Ovary (tissue), 9 donors: ENCODE results near the gene RBBP7. TPM values are rescaled to one million over a fixed set of nuclear protein-coding genes. Genes with fewer than 3 reads are reported as not detected.

Source experiments
- DNase-seq, 5 donors: peaks; one replicate each; pipeline ENCODE4 v3.0.0-alpha.2; 2019 to 2020
- H3K27ac ChIP-seq, 2 donors: fragments of 200-600 bp; one replicate each; pipeline versions ENCODE4 v1.5.1 to v1.8.0; 2019 to 2022
- H3K27me3 ChIP-seq: fragments of 200-600 bp; one replicate; pipeline ENCODE4 v1.8.0; 2022
- H3K36me3 ChIP-seq: fragments of 200-600 bp; sonication (generic); one replicate; pipeline ENCODE4 v1.5.1; 2019
- H3K4me1 ChIP-seq: one replicate; pipeline ENCODE4 v1.8.1; 2013; ENCODE audit warnings: mild to moderate bottlenecking, moderate library complexity; ENCODE audit not compliant: insufficient read depth
- H3K4me3 ChIP-seq: fragments of 200-600 bp; sonication (generic); one replicate; pipeline ENCODE4 v1.5.1; 2017
- H3K9me3 ChIP-seq, 2 donors: fragments of 200-600 bp in 1 of 2; sonication (generic) in 1 of 2; one replicate each; pipeline versions ENCODE4 v1.5.1 to v1.8.1; 2013 to 2019; ENCODE audit warnings: mild to moderate bottlenecking in 1 of 2, moderate library complexity in 1 of 2
- EP300 ChIP-seq: sonication (generic); formaldehyde crosslinking; IDR thresholded peaks from one replicate; pipeline ENCODE4 v1.6.1; 2017; ENCODE audit warnings: antibody characterized with exemption
- POLR2A ChIP-seq: fragments of 450-650 bp; IDR thresholded peaks from one replicate; pipeline ENCODE4 v1.6.1; 2017; ENCODE audit warnings: antibody characterized with exemption, mild to moderate bottlenecking, moderate library complexity
- WGBS, 3 donors: extraction: QIAGEN DNeasy Blood & Tissue Kit in 1 of 3; methylation state at CpG; one replicate each; pipeline versions ENCODE4 v1.1.5 to v1.1.7; 2013 to 2017; 5-methylcytosine and 5-hydroxymethylcytosine counted together
- intact Hi-C, 4 donors: fragments of 100-400 bp; cut with DNase I; formaldehyde crosslinking; loops; one replicate each; pipeline versions ENCODE4 v1.11.0 to v1.15.1; 2022 to 2023
- polyA plus RNA-seq, 2 donors: library from polyadenylated mRNA; stranded (reverse); fragments of 200-250 nt in 1 of 2; fragments of 350-450 nt in 1 of 2; fragmentation: Illumina TruSeq in 1 of 2; extraction: RNeasy Lipid Tissue Mini Kit (QIAGEN cat#74804) in 1 of 2; gene quantifications; one replicate each; pipeline ENCODE4 v1.2.3, GENCODE V29; 2013 to 2014
- total RNA-seq, 7 donors: library from RNA; depleted of rRNA in 2 of 7; stranded (reverse); fragments of >200 nt in 2 of 7; fragmentation: NEBNext Ultra II Directional in 3 of 7; extraction: Animal tissue kit (Norgen Biotek cat#: 25700) in 3 of 7; gene quantifications; one replicate each; pipeline versions ENCODE4 v1.1.0 to v1.2.4, GENCODE V29; 2016 to 2023
- TF ChIP-seq, protein P1 (sequence below), 3 donors: fragments of 450-650 bp in 2 of 3; fragments of 200-600 bp in 1 of 3; IDR thresholded peaks; one replicate each; pipeline versions ENCODE4 v1.5.1 to v1.8.0; 2016 to 2022; ENCODE audit warnings: antibody characterized with exemption in 3 of 3, mild to moderate bottlenecking in 1 of 3
- donor health status: DM: no; HTN: no; CAD: no; lungs with moderate emphysema.
- donor health status: DM: no; HTN: no; CAD: no.
- donor health status: Bipolar disorder and iron deficiency.
- donor health status: DM: yes; HTN: yes; CAD: no.
- donor health status: DM: no; HTN: no; CAD: no.
- donor health status: DM: yes; HTN: yes; CAD: no.

The RBBP7 gene
- total and polyA plus RNA-seq, 9 donors, result 101 to 258 (median 188) TPM

DNA sequence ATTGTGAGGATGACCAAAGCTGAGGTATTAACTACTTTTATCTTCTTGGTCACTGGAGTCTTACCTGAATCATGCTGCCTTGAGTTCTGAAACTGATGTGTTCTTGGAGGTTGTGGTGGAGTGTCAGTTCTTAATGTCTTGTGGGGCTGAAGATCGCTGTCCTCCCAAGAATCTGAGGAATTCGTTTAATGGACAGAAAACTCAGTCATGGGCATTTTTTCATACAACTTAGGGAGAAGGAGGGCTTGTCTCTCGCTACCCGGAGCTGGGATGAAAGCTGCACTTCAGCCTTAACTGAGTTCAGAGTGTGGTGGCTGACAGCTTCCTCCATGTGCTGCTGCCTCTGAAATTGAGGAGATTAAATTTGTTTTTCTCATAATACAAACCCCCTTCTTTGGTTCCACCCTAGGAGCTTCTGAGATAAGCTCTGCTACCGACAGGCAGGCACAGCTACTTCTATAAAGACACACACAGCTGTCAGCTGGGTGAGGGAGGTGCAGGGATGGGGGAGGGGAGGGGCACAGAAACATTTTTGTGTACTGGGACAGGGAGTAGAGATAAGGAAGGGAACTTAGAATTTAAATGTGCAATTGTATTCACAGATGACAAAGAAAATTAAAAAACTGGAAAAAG lies 30.8 kb downstream of the RBBP7 start:
- Histone ChIP-seq H3K27me3 (no peaks in the 10 kb centered on the region), H3K9me3 (no peaks in the 10 kb centered on the region), H3K4me3 (no peak overlapping the region), H3K4me1 (peaks cover 4% of the 10 kb centered on the region), H3K36me3 (no peaks in the 10 kb centered on the region), H3K27ac (no peak overlapping the region)
- DNase-seq, result no peak
- 62 to 71% (median 63%) methylated on average over 5 of the region's 5 CpGs for WGBS, 3 donors
- intact Hi-C loops, result no loop called here
- TF ChIP-seq POLR2A (no peak), EP300 (no peak)
- TF ChIP-seq, protein P1, sequence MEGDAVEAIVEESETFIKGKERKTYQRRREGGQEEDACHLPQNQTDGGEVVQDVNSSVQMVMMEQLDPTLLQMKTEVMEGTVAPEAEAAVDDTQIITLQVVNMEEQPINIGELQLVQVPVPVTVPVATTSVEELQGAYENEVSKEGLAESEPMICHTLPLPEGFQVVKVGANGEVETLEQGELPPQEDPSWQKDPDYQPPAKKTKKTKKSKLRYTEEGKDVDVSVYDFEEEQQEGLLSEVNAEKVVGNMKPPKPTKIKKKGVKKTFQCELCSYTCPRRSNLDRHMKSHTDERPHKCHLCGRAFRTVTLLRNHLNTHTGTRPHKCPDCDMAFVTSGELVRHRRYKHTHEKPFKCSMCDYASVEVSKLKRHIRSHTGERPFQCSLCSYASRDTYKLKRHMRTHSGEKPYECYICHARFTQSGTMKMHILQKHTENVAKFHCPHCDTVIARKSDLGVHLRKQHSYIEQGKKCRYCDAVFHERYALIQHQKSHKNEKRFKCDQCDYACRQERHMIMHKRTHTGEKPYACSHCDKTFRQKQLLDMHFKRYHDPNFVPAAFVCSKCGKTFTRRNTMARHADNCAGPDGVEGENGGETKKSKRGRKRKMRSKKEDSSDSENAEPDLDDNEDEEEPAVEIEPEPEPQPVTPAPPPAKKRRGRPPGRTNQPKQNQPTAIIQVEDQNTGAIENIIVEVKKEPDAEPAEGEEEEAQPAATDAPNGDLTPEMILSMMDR (IDR thresholded peaks at IDR 0.05), result no peak

DNA sequence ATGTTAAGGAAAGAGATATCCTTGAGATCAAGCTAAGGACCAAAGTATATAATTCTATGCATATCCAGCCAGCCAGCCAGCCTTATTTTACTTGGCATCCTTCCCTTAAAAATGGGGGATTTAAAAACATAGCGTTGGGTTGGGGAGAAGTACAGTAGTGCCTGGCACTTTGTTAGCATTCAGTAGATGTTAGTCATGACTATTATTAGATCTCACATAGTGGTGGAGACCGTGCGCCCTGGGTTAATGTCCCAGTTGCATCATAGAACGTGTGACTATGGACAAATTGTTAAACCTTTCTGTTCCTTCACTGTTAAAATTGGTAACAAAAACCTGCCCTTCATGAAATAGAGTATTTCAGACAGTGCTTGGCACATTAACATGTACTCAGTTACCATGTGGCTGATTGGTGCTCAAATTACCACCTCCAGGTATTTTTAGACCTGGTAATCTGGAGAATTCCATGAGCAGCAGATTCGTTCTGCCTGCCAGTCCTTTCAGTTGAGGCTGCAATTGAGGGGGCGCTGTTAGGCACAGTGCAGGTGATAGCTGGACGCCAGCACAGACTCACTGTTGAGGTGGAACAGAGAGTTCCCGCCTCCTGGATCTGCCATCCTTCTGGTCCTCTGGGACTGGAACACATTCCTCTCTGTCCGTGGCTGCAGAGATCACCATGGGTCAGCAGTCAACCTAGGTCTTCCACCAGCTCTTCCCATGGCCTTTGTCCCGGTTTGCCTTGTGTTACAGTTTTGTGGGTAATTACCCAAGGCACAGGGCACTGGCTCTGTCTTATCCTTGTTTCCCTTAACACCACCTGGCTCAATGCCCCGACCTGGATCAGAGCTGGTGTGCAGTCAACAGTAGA lies 31.7 kb downstream of the RBBP7 start:
- intact Hi-C loops, result no loop called here

DNA sequence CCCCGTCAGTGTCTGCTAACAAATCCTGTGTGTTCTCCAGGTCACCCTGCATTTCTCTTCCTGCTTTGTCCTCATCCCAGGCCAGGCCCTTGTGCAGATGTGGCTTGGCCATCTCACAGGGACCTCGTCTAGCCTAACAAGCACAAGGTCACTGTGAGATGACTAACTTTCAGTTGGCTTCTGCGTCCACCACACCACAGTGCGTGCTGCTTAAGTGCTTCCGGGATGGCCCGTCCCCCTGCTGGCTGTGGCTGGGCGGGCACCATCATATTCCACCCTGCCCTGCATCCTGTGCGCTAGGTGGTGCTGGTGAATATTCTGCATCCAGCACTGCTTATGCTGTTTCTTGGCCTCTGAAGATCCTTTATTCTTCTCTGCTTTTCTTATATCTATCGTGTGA lies 33.8 kb downstream of the RBBP7 start:
- no peak for DNase-seq
- no peaks in the 10 kb centered on the region for H3K27me3 ChIP-seq
- intact Hi-C loops, result no loop called here

More for the DNA sequence above, 31.7 kb downstream of the RBBP7 start:
- no peaks in the 10 kb centered on the region for H3K36me3 ChIP-seq
- WGBS, 3 donors, result 56 to 68% (median 58%) methylated on average over 11 of the region's 11 CpGs
- H3K4me3 ChIP-seq, result no peak overlapping the region
- peaks cover 4% of the 10 kb centered on the region for H3K4me1 ChIP-seq
- TF ChIP-seq, protein P1 (IDR thresholded peaks at IDR 0.05), result no peak
- no peak for TF ChIP-seq EP300
- TF ChIP-seq POLR2A, result no peak
- no peaks in the 10 kb centered on the region for H3K27me3 ChIP-seq
- no peak overlapping the region for H3K27ac ChIP-seq
- DNase-seq, result peak in 1 of 5 donors; percentile 23
- H3K9me3 ChIP-seq, result no peaks in the 10 kb centered on the region

DNA sequence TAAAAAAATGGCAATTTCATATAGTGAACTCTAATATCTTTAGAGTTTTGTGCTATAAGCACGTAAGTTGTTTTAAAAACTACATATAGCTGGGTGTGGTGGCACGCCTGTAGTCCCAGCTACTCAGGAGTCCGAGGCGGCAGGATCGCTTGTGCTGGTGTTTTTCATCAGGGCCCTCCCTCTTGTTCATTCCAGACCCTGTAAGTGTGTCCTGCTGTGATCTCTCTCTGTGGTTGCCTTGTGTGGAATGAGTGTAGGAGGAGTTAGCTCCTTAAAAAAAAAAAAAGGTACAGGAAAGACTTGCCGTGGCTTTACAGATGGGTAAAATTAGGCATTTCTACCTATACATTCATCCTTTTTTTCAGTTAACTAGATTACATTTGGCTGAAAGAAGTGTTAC lies 35.4 kb downstream of the RBBP7 start:
- Histone ChIP-seq H3K27me3 (no peaks in the 10 kb centered on the region), H3K36me3 (no peaks in the 10 kb centered on the region), H3K9me3 (no peaks in the 10 kb centered on the region), H3K4me1 (peaks cover 4% of the 10 kb centered on the region), H3K27ac (no peak overlapping the region), H3K4me3 (no peak overlapping the region)
- 61 to 65% (median 64%) methylated on average over 6 of the region's 6 CpGs for WGBS, 3 donors
- TF ChIP-seq EP300 (no peak), POLR2A (no peak)
- TF ChIP-seq, protein P1 (IDR thresholded peaks at IDR 0.05), result no peak
- intact Hi-C loops, result no loop called here
- DNase-seq, result no peak

More for the DNA sequence above, 33.8 kb downstream of the RBBP7 start:
- 91 to 93% (median 93%) methylated on average over 9 of the region's 9 CpGs for WGBS, 3 donors
- Histone ChIP-seq H3K4me3 (no peak overlapping the region), H3K27ac (no peak overlapping the region), H3K4me1 (peaks cover 4% of the 10 kb centered on the region), H3K36me3 (no peaks in the 10 kb centered on the region), H3K9me3 (no peaks in the 10 kb centered on the region)
- no peak for TF ChIP-seq EP300
- TF ChIP-seq, protein P1 (IDR thresholded peaks at IDR 0.05), result peak in 1 of 3 donors; percentile 20
